GM18502 (cell line): ENCODE data around the gene UBE2L3.
"Not testable (repeated sequence)": the region's sequence is repeated elsewhere in the genome, so short reads cannot be mapped to it uniquely, and the experiment has no call there.

Source experiments
- ATAC-seq: cut with Tn5 transposase; IDR thresholded peaks from one replicate; pipeline ENCODE4 v1.9.1; 2021; ENCODE audit warnings: mild to moderate bottlenecking; ENCODE audit not compliant: unreplicated experiment, poor library complexity

The UBE2L3 gene

DNA sequence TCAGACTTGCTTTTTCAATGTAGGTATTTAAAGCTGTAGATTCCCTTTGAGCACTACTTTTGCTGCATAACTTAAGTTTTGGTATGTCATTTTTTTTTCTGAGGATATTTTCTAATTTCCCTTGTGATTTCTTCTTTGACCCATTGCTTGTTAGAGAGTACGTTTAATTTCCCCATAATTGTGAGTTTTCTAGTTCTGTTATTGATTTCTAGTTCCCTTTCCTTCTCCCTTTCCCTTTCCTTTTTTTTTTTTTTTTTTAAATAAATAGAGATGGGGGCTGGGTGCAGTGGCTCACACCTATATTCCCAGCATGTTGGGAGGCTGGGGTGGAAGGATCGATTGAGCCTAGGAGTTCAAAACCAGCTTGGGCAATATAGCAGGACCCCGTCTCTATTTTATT is 30.8 kb downstream of the UBE2L3 start:
- no peak for ATAC-seq

DNA sequence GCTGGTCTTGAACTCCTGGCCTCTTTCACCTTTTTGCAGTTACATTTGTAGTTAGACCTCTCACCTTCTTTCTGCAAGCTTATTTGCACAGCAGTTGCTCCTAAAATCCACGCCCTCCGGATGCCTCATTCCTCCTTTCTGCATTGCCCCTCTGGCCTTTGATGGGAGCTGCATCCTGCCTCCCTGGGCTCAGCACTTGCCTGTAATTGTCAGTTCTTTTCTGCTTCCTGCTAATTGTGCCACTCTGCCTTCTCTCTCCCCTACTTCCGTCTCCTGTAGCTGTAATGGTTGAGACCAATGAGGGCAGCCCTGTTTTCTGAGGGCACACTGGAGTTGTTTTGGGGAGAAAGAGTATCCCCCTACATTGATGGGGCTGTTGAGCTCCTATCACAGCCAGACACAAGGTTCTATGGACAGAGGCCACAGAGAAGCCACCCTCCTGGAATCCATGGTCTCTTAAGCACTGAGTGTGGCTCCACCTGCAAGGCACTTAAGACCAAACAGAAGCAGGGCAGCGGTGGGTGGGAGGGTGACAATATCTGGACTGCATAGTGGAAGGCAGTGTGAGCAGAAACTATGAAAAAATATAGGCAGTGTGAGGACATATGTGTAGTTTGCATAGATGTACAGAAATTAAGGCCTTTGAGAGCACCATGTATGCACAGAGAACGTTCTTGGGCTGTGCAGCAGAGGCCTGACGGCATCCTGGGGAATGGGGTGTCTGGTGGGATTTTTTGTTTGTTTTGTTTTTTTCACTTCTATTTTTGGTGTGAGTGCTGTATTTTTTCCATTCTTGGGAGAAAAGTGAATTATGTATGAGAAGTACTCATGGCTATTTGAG is 31.8 kb downstream of the UBE2L3 start:
- ATAC-seq = no peak

DNA sequence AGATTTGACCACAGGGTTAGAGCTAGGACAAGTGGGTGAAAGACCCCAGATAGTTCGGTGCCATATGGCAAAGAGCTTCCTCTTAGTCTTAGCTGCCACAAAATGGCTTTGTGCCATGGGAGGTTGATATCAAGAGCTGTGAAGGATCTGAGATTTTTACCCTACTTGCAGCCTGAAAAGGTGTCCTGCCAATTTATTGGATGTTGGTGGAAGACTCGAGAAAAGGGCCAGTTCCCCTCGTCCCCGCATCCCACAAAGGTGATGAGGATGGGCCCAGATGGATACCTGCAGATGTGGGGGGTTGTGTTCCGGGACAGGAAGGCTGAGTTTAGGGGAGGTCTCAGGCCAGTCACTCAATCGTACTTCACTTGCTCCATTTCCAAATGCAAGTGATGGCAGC is 35.1 kb downstream of the UBE2L3 start:
- ATAC-seq = no peak

DNA sequence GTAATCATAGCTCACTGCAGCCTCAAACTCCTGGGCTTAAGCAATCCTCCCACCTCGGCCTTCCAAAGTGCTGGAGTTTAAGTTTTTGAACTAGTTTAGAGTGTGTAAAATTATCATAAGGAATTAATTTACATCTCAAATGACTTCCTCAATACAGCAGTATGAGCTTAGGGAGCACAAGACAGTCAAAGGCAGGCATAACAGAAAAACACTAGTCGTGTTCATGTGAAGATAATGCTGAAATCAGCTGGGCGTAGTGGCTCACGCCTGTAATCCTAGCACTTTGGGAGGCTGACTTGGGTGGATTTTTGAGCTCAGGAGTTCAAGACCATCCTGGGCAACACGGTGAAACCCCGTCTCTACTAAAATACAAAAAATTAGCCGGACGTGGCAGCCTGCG is 36.5 kb downstream of the UBE2L3 start:
- ATAC-seq = no peak

DNA sequence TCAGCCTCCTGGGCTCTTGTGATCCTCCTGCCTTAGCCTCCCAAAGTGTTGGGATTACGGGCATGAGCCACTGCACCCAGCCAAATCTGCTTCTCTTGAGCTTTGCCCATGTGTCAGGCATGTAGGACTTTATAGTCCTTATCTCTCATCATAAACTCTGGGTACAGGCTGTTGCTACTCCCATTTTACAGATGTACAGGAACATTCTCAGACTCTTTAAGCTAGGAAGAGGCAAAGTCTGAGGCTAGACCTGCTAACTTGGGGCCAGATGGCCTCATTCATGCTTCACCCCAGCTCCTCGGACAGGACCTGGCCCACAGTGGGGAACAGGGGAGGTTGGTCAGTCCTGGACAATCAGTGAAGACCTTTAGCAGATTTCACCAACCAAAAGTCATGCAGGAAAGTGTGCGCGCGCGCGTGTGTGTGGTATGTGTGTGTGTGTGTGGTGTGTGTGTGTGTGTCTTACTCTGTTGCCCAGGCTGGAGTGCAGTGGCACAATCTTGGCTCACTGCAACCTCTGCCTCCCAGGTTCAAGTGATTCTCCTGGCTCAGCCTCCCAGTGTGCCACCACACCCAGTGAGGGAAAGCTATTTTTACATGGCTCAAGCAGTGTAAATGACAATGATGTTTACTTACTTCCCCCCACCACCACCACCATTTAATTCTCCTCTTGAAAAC is 38.5 kb downstream of the UBE2L3 start:
- no peak for ATAC-seq

DNA sequence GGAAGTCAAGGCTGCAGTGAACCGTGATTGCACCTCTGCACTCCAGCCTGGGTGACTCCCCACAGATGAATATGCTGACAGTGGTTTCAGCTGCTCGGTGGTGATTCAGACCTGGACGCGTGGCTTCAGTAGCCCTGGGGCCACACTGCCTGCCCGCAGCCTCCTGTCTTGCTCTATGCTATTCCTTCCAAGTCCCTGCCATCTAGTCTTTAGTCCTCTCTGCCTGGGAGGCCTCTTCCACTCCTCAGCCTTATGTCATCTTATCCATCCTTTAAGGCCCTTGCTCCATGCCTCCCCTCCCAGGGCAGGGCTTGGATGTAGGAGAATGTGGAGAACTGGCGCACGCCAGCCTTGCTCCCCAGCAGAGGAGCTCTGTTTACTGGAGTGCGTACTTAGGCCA is 39.3 kb downstream of the UBE2L3 start:
- ATAC-seq = no peak

DNA sequence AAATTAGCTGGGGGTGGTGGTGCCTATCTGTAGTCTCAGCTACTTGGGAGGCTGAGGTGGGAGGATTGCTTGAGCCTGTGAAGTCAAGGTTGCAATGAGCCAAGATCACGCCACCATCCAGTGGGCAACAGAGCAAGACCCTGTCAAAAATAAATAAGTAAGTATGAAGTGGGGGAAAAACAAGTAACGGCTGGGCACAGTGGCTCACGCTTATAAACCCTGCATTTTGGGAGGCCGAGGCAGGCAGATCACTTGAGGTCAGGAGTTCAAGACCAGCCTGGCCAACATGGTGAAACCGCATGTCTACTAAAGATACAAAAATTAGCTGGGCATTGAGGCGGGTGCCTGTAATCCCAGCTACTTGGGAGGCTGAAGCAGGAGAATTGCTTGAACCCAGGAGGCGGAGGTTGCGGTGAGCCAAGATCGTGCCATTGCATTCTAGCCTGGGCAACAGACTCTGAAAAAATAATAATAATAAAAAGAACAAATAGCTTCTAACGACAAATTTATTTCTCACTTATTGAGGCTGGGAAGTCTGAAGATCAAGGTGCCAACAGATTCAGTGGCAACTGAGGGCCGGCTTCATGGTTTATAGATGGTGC is 42.1 kb downstream of the UBE2L3 start:
- ATAC-seq = not testable (repeated sequence)

DNA sequence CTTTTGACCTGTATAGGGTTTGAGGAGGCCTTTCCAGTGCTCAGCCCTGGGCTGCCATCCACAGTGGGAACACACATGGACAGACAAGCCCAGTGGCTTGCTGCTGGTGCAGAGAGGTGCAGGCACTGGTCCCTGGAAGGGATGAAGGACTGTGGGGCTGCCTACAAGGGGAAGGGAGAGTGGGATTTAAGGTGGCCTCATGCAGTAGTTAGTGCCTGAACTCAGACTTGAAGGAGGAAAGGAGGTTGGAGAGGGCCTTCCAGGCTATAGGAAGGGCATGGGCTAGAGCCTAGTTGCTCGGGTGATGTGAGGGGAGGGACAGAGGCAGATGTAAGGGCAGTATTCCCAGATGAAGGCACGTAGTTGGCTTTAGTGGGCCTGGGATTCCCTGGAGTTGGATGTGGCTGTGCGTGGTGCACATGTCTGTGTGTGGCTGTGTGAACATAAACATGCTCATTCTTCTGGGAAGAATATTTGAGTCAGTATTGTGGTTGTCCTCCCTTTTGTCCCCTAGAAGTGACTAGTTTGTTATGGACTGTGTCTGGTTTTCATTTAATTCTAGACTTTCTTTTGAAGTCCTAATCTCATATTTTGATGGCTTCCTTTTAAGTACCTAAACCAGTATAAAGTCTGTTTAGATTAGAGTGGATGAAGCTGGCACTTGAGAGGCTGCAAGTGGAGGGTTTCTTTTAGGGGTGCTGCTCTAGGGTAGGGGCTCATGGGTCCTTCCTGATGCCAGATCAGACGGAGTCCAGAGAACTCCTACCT is 43.9 kb downstream of the UBE2L3 start:
- ATAC-seq = no peak

DNA sequence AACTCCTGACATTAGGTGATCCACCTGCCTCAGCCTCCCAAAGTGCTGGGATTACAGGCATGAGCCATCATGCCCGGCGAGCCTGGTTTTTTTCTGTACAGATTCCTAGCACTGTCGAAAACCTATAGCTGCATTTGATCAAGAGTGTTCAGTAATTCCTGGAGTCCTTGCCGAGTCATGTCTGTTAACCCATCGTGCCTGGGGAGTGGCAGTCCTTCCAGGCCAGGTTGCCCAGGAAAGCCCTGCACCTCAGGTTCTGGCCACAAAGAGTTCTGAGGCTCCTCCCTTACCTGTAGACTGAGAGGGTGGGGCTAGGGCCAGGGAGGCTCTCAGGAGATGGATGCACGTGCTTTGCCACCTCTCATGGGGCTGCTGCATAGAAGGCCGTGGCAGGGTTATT is 45.3 kb downstream of the UBE2L3 start:
- ATAC-seq = no peak

DNA sequence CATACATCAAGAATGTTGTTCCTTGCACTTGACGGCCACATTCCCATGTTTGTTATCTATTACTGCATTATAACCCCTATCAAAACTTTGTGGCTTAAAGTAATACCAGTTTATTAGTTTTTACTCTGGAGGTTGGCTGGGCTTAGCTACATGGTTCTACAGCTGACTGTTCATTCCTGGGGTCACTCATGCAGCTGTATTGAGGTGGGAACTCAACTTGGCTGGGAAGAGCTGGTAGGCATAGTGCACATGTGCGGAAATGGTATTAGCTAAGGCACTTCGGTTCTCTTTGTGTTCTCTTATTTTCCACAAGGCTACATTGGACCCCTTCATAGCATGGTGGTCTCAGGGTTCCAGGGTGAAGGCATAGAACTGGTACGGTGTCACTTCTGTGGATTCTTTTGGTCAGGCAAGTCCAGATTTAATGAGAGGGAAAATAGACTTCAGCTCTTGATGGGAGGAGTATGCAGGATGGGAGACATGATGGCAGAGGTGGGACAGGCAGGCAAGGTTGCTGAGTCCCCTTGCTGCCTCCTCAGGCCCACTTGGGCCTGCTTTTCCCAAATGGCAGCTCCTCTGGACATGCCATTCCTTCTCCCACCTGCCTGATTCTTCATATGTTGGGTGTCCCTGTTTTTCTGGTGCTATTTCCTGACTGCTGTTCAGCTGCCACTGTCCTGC is 46.2 kb downstream of the UBE2L3 start:
- ATAC-seq = no peak

DNA sequence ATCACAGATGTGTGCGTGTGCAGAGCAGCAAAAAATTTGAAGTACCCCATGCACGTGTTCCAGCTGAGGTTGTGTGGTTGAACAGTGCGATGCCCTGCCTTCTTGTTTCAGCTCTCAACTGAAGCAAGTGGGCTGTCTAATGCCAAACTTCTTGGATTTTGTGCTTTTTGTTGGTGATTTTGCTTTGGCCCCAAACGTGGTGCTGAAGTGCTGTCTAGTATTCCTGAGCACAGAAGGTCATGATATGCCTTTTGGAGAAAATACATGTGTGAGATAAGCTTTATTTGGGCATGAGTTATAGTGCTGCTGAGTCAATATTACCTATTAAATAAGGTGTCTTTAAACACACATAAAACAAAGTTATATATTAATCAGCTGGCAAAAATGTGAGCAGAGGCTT is 48.2 kb downstream of the UBE2L3 start:
- ATAC-seq = no peak

DNA sequence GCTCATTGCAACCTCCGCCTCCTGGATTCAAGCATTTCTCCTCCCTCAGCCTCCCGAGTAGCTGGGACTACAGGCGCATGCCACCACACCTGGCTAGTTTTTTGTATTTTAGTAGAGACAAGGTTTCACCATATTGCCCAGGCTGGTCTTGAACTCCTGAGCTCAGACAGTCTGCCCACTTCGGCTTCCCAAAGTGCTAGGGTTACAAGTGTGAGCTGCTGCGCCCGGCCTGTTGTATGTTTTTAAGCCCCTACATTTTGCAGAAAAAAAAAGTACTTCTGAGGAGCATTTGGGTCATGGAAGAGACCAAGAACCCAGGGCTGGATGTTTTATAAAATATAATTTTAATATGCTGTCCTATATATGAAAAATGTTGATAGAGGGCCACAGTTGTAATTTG is 49.8 kb downstream of the UBE2L3 start:
- not testable (repeated sequence) for ATAC-seq

DNA sequence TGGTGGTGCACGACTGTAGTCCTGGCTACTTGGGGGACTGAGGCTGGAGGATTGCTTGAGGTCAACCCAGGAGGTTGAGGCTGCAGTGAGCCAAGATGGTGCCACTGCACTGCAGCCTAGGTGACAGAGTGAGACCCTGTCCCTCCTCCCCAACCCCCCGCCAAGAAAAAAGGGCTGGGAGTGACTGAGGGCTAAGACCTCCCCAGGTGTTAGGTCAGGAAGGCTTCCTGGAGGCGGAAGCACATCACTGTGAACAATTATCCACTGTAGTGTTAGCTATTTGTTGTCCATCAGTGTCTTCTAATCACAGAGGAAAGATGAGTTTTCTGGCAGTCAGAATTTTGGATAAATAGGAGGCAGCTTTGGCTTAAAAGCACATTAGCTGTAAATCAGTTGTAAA is 53.5 kb downstream of the UBE2L3 start:
- no peak for ATAC-seq

DNA sequence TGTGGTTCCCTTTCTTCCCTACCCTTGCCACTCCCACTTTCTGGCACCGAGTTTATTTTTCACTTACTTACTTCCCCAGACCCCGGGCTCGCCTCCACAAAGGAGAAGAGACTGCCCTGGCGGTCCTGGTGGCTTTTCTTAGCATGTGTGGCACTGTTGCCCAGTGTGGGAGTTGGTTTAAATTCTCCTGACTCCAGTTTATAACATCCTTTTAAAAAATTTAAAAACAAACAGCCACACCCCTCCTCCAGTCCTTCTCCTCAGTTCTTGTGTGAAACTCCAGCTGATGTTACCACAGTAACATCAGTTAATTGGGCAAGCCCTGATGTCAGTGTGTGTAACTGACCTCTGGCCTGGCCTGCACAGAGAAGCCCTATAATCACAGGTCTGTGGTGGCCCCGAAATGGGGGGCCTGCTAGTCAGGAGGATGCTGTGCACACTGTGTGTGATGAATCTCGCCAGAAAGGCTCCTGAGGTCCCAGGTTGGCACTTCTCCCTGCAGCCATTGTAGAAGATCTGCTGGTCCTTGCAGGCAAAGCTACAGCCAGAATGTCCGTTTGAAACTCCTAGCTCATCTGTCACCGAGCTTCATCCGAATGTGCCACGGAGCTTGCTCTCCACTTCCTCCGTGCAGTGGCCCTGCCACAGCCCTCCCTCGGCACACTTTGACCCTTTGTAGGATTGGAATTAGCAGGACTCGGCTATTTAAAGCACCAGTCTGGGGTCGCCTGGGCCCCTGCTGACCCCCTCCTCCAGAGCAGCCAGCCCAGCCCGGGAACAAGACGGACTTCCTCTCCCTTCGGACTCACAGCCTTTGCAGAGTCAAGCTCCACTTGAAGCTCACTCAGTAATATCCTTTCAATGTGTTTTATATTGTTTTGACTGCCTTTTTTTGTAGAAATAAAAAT is 54.8 kb downstream of the UBE2L3 start:
- no peak for ATAC-seq

DNA sequence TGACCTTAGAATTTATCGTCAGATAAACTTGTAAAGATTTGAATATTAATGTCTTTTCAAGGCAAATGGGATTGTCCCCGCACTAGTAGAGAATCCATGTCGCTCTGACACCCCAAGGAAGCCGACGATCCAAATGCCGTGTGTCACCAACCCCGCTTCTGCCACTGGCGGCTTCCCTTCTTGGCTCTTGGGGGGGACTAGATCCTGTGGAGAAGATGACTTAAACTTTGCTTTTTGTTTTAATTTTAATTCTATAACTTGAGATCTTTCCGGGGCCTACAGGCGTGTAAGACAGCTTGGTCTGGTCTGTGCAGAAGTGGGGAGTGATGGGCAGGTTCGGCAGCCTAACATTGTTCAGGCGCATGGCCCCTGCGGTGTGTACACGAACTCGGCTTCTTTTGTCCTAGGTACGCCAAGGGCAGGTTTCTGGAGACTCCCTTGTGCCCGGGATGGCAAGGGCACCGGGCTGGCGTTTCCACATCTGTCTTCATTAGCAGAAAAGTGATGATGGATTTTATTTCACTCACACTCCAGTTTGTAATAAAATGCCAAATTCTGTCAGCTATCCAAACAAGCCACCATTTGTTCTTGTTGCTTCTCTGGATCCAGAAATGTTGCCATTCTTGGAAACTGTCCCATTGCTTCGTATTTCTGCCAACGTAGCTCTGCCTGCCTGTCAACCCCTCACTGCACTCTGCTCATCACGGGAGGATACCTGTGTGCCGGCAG is 55.6 kb downstream of the UBE2L3 start:
- ATAC-seq = no peak

DNA sequence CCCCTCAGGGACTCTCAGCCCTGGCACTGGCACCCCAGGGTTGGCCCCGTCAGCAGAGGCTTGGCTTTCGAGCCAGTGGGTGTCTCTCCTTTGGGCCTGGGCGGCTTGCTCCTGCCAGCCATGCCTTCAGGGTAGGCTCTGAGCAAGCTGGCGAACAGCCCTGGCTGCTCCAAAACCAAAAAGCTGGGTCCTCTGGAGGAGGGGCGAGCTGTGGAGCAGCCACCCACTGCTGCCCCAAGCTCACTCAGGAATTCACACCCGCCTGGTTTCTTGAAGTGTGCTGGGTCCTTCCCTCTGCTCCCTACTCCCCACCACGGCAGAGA is 56.1 kb downstream of the UBE2L3 start:
- ATAC-seq = no peak

DNA sequence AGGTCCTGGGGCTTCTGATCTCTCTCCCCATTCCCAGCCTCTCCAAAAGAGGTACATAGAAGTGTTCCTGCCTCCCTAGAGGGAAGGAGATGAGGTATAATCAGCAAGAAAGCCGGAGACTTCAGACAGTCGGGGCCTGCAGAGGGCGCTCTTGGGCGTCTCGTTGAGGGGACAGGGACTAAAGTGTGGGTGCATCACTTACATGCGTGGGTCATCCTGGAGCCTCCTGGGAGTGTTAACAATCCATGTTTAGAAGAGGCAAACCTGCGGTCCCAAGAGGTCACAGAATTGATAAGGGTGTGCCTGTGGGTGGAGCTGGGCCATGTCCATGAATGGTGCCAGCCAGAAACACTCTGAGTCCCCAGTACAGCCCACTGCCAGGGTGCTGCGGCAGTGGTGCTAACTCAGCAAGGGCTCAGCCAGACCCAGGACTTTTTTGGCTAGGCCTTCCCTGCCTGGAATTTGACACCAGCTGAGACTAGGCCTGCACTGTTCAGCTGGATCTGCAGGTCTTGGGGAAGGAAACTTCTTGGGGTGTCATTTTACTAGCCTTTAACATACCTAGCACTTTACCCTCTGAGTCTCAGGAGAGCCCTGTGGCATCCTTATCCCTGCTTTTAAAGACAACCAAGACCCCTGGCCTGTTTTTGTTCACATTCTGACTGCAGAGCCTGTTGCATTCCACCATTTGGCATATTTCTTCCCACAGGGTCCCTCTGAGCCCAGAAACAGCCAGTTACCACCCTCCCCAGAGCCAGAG is 56.8 kb downstream of the UBE2L3 start:
- ATAC-seq = no peak
